GM13976 (cell line): ENCODE measurements around the gene TMEM117.
"Not testable (repeated sequence)": the region's sequence is repeated elsewhere in the genome, so short reads cannot be mapped to it uniquely, and the experiment has no call there.

ENCODE experiments used
- DNase-seq: peaks from one replicate; pipeline ENCODE4 v3.0.0; 2012; ENCODE audit warnings: low spot score
- CTCF ChIP-seq: IDR thresholded peaks from 2 replicates; pipeline ENCODE4 v1.5.1; 2012; ENCODE audit warnings: borderline replicate concordance, mild to moderate bottlenecking; ENCODE audit not compliant: insufficient read depth; ENCODE audit errors: extremely low read depth, missing control alignments, control extremely low read depth
- in situ Hi-C: fragments of 300-500 bp; cut with MboI; formaldehyde crosslinking; loops from one replicate; pipeline ENCODE4 v1.12.0; 2022; ENCODE audit warnings: low sequenced_read_pairs, mixed read lengths, inconsistent platforms; ENCODE audit not compliant: unreplicated experiment

Gene TMEM117

GRCh38 chr12:44372259-44372658 is 536.4 kb downstream of the TMEM117 start:
- in situ Hi-C loops = no loop called here
- no peak for TF ChIP-seq CTCF
- DNase-seq = no peak

GRCh38 chr12:44375694-44376093 is 539.8 kb downstream of the TMEM117 start:
- TF ChIP-seq CTCF = no peak
- DNase-seq = peak; percentile 1
- in situ Hi-C loops = no loop called here

GRCh38 chr12:44377443-44378187 is 541.7 kb downstream of the TMEM117 start:
- in situ Hi-C loops = no loop called here
- no peak for TF ChIP-seq CTCF
- no peak for DNase-seq

- DNase-seq, in situ Hi-C loops: not testable (repeated sequence)
Observed at GRCh38 chr12:44379113-44379512, 543.2 kb downstream of the TMEM117 start.

GRCh38 chr12:44379831-44380230 is 544.0 kb downstream of the TMEM117 start:
- no peak for DNase-seq

GRCh38 chr12:44380861-44381260 is 545.0 kb downstream of the TMEM117 start:
- no peak for DNase-seq
- in situ Hi-C loops = no loop called here
- no peak for TF ChIP-seq CTCF

More at GRCh38 chr12:44379831-44380230, 544.0 kb downstream of the TMEM117 start:
- TF ChIP-seq CTCF = no peak
- in situ Hi-C loops = no loop called here

- TF ChIP-seq CTCF = no peak
- in situ Hi-C loops = no loop called here
- no peak for DNase-seq
Observed at GRCh38 chr12:44381341-44381740, 545.5 kb downstream of the TMEM117 start.
